ENCODE measurements around the gene SERPINA5. TPM values are rescaled to one million over a fixed set of nuclear protein-coding genes. Genes with fewer than 3 reads are reported as not detected.

Gene SERPINA5
- total and polyA plus RNA-seq, 3 donors from 2014 or later: 940 to 1,170 (median 1,154) TPM

DNA sequence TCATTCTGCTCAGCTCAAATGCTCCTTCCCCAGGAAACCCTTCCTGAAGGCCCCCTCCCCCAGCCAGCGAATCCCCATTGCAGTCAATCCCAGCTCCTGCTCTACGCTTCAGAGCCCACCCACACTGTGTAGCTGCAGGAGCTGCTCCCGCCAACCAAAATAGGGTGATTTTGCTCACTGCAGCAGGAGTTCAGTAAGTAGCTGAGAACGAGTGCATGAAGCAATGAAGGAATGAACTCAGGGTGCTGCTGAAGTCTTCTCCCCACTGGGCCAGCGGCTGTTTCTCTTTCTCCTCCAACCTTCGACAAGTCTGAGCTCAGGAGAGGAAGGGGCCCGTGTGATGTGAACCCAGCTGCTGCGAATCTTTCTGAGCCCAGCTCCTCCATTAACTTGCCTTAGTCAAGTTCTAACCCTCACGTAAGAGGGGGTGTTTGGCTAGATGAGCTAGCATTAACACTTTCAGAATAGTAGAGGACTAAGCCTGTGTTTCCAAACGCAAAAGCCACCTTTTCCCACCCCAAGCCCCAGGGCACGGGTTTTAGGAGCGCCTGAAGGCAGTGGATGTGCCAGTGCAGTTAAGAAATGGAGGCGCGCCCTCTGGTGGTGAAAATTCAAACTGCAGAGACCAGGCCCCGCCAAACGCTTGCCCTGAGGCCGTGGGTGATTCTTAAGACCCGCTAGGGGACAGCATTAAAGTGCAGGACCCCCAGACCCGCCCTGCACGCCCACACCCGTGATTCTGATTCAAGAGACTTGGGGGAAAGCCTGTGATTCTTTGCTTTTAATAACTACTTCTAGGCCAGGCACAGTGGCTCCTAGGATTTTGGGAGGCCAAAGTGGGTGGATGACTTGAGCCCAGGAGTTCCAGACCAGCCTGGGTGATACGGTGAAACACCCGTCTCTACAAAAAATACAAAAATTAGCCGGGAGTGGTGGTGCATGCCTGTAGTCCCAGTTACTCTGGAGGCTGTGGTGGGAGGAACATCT is 31.9 kb upstream of the SERPINA5 start:
- TF ChIP-seq, protein P1, sequence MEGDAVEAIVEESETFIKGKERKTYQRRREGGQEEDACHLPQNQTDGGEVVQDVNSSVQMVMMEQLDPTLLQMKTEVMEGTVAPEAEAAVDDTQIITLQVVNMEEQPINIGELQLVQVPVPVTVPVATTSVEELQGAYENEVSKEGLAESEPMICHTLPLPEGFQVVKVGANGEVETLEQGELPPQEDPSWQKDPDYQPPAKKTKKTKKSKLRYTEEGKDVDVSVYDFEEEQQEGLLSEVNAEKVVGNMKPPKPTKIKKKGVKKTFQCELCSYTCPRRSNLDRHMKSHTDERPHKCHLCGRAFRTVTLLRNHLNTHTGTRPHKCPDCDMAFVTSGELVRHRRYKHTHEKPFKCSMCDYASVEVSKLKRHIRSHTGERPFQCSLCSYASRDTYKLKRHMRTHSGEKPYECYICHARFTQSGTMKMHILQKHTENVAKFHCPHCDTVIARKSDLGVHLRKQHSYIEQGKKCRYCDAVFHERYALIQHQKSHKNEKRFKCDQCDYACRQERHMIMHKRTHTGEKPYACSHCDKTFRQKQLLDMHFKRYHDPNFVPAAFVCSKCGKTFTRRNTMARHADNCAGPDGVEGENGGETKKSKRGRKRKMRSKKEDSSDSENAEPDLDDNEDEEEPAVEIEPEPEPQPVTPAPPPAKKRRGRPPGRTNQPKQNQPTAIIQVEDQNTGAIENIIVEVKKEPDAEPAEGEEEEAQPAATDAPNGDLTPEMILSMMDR (IDR thresholded peaks at IDR 0.05): peak; percentile 80 to 98 (median 85)
- no peak for TF ChIP-seq POLR2A (IDR thresholded peaks at IDR 0.05)
- H3K4me3 ChIP-seq: no peak overlapping the region
- no peaks in the 10 kb centered on the region for H3K4me1 ChIP-seq
- no peaks in the 10 kb centered on the region for H3K36me3 ChIP-seq (ENCODE audit: low read depth, missing control alignments)
- intact Hi-C loops (cut with DNase I; ENCODE audit: low total_unique reads): no loop called here
- no peaks in the 10 kb centered on the region for H3K27me3 ChIP-seq
- no peak overlapping the region for H3K27ac ChIP-seq
- WGBS, 2 donors: 21 to 26% methylated on average over 16 to 24 of the region's 24 CpGs
- no peaks in the 10 kb centered on the region for H3K9me3 ChIP-seq
- peak; percentile 88 for DNase-seq

DNA sequence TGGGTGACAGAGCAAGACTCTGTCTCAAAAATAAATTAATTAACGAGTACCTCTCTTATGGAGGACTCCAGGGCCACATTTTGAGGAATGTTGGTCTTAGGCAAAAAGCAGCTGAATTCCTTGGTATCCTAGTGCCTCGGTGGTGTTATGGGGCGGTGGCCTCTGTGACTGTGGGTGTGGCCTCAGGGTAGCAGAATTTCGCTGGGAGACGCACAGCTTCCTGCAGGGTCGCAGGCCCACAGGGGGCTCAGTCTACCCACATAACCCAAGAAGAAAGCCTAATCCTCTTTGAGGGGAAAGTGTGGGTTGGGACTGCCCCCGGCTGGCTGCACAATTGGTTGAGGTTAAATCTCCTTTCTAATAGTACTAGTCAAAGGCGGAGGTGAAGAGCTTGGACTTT is 31.2 kb upstream of the SERPINA5 start:
- no peak for DNase-seq
- H3K4me1 ChIP-seq: no peaks in the 10 kb centered on the region
- no peak overlapping the region for H3K27ac ChIP-seq
- H3K9me3 ChIP-seq: no peaks in the 10 kb centered on the region
- H3K27me3 ChIP-seq: no peaks in the 10 kb centered on the region
- no peaks in the 10 kb centered on the region for H3K36me3 ChIP-seq (ENCODE audit: low read depth, missing control alignments)
- intact Hi-C loops (cut with DNase I; ENCODE audit: low total_unique reads): no loop called here
- WGBS, 2 donors: 71 to 73% methylated on average over 2 to 8 of the region's 8 CpGs
- TF ChIP-seq, protein P1 (IDR thresholded peaks at IDR 0.05): no peak
- no peak for TF ChIP-seq POLR2A (IDR thresholded peaks at IDR 0.05)
- H3K4me3 ChIP-seq: peak overlapping the region in 1 of 2 donors; percentile 5

DNA sequence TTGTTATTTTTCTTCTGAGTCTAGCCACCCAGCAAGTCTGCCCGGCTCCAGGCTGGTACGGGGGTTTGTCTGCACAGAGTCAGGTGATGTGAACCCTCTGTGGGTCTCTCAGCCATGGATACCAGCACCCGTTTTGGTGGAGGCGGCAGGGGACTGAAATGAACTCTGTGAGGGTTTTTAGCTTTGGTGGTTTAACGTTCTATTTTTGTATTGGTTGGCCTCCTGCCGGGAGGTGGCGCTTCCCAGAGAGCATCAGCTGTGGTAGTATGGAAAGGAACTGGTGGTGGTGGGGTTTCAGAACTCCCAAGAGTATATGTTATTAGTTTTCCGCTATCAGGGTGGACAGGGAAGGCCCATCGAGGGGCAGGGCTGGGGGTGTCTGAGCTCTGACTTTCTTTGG is 25.2 kb upstream of the SERPINA5 start:
- no peaks in the 10 kb centered on the region for H3K27me3 ChIP-seq
- H3K4me3 ChIP-seq: no peak overlapping the region
- H3K27ac ChIP-seq: no peak overlapping the region
- WGBS, 2 donors: 86% methylated on average over 9 of the region's 9 CpGs
- H3K36me3 ChIP-seq (ENCODE audit: low read depth, missing control alignments): no peaks in the 10 kb centered on the region
- no peaks in the 10 kb centered on the region for H3K4me1 ChIP-seq
- intact Hi-C loops (cut with DNase I; ENCODE audit: low total_unique reads): no loop called here
- TF ChIP-seq, protein P1 (IDR thresholded peaks at IDR 0.05): no peak
- no peak for TF ChIP-seq POLR2A (IDR thresholded peaks at IDR 0.05)
- no peaks in the 10 kb centered on the region for H3K9me3 ChIP-seq
- peak; percentile 10 for DNase-seq

DNA sequence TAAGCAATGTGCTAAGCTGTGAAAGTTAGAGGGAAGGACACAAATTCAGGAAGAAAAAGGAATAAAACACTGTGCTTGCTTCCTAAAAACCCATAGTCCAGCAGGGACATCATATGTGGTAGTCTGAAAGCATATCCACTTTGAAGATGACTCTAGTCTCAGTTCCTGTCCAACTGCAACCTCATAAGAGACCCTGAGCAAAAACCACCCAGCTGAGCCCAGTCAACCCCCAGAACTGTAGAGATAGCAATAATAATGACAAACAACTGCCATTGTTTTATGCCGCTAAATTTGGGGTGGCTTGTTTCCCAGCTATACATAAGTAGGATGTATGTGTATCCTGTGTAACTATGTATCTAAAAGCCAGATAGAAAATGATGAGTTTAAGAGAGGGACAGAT is 23.9 kb upstream of the SERPINA5 start:
- Histone ChIP-seq H3K9me3 (no peaks in the 10 kb centered on the region), H3K27me3 (no peaks in the 10 kb centered on the region), H3K27ac (no peak overlapping the region), H3K4me1 (no peaks in the 10 kb centered on the region), H3K36me3 (ENCODE audit: low read depth, missing control alignments) (no peaks in the 10 kb centered on the region), H3K4me3 (no peak overlapping the region)
- no peak for DNase-seq
- intact Hi-C loops (cut with DNase I; ENCODE audit: low total_unique reads): no loop called here
- TF ChIP-seq, protein P1 (IDR thresholded peaks at IDR 0.05): no peak
- TF ChIP-seq POLR2A (IDR thresholded peaks at IDR 0.05): no peak
- WGBS, 2 donors: 91 to 94% methylated on average over 1 of the region's 1 CpG

All from testis (tissue), 3 donors.